Brain microvascular endothelial cell (primary cell): ENCODE measurements around the gene PAX3.

Source experiments
- DNase-seq: peaks from one replicate; pipeline ENCODE4 v3.0.0-alpha.2; 2020
- H3K27ac ChIP-seq: fragments of 250-450 bp; sonication (Bioruptor Pico); 2 replicates; pipeline ENCODE4 v1.5.1; 2020; ENCODE audit warnings: mild to moderate bottlenecking, moderate library complexity
- H3K27me3 ChIP-seq: fragments of 250-450 bp; sonication (Bioruptor Pico); replicated peaks from 2 replicates; pipeline ENCODE4 v1.5.1; 2020; ENCODE audit warnings: mild to moderate bottlenecking
- H3K36me3 ChIP-seq: fragments of 250-450 bp; sonication (Bioruptor Pico); replicated peaks from 2 replicates; pipeline ENCODE4 v1.5.1; 2020; ENCODE audit warnings: mild to moderate bottlenecking
- H3K4me3 ChIP-seq: 2 replicates; pipeline ENCODE4 v1.5.1; 2011; ENCODE audit warnings: low read depth, mild to moderate bottlenecking, control low read depth, low read length, moderate library complexity
- CTCF ChIP-seq: IDR thresholded peaks from 2 replicates; pipeline ENCODE4 v1.5.1; 2011; ENCODE audit warnings: low read depth, mild to moderate bottlenecking, moderate library complexity, low read length, control low read depth, inconsistent platforms; ENCODE audit errors: missing control alignments
- in situ Hi-C: cut with HindIII; loops from 2 replicates; pipeline ENCODE4 v1.10.0; 2017; ENCODE audit warnings: low sequenced_read_pairs, low pct_ligation_motif_present

Gene PAX3

GRCh38 chr2:222228054-222228453 is 70.7 kb downstream of the PAX3 start:
- TF ChIP-seq CTCF, result no peak
- DNase-seq, result no peak

GRCh38 chr2:222218786-222219185 is 80.0 kb downstream of the PAX3 start:
- no peak for TF ChIP-seq CTCF
- Histone ChIP-seq H3K36me3 (no peaks in the 10 kb centered on the region), H3K27ac (no peak overlapping the region), H3K27me3 (no peaks in the 10 kb centered on the region), H3K4me3 (no peak overlapping the region)
- DNase-seq, result no peak
- in situ Hi-C loops, result no loop called here

More at GRCh38 chr2:222228054-222228453, 70.7 kb downstream of the PAX3 start:
- no peaks in the 10 kb centered on the region for H3K36me3 ChIP-seq
- no peaks in the 10 kb centered on the region for H3K27me3 ChIP-seq
- no peak overlapping the region for H3K27ac ChIP-seq
- H3K4me3 ChIP-seq, result no peak overlapping the region
- in situ Hi-C loops, result no loop called here

DNA sequence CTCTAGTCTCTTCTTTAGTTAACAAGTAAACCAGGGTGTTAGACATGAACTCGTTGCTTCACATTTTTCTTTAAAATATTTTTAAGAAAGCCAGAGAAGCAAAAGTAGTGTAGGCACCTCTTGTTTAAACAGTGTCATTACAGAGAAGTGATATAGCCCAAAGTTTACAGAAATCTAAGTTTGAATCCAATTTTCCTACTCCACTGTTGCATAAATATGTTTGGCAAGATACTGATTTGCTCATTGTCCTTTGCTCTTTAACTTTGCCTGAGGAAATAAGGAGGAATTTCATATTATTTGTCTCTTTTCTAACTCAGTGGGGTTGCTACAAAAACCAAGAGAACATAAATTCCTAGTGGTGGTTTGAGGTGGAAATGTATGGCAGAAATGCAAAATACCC is 81.1 kb downstream of the PAX3 start:
- Histone ChIP-seq H3K27me3 (no peaks in the 10 kb centered on the region), H3K4me3 (no peak overlapping the region), H3K27ac (no peak overlapping the region), H3K36me3 (no peaks in the 10 kb centered on the region)
- no peak for DNase-seq
- no peak for TF ChIP-seq CTCF
- in situ Hi-C loops, result no loop called here

DNA sequence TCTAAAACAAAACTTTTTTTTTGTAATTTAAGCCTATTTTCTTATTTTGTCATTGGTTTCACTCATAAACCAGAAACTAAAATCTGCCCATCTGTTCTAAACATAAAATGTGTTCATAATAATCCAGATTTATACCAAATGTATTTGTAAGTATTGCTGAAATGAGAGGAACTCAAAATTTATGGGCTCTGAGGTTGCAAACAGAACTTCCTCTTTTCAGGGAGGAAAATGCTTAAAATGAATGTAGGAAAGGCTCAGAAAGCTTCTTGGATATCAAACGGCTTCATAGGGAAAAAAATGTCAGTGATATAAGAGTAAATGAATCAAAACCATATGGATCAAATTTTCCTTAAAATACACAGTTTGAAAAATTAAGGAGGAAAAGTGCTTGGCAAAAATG is 83.9 kb downstream of the PAX3 start:
- DNase-seq, result no peak
- in situ Hi-C loops, result no loop called here
- H3K27ac ChIP-seq, result no peak overlapping the region
- H3K4me3 ChIP-seq, result no peak overlapping the region
- no peaks in the 10 kb centered on the region for H3K27me3 ChIP-seq
- TF ChIP-seq CTCF, result no peak
- no peaks in the 10 kb centered on the region for H3K36me3 ChIP-seq

DNA sequence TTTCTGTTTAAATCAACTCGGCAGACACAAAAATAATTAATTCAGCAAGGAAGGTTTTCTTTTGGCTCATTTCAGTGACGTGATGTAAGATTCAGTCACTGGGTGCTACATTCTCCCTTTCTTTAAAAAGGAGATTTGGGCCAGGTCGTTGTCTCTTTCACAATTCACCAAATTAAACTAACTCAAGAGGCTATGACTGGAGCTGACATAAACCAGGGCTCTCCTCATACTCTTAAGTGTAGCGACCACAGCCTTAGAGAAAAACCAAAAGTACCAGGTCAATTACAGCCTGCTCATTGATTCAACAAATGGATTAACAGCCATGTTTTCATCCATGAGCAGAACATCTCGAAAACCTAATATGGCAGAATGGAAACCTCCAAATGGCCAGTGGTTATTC is 85.7 kb downstream of the PAX3 start:
- no peak for DNase-seq
- TF ChIP-seq CTCF, result no peak
- Histone ChIP-seq H3K36me3 (no peaks in the 10 kb centered on the region), H3K27me3 (no peaks in the 10 kb centered on the region), H3K27ac (no peak overlapping the region), H3K4me3 (no peak overlapping the region)
- in situ Hi-C loops, result no loop called here

DNA sequence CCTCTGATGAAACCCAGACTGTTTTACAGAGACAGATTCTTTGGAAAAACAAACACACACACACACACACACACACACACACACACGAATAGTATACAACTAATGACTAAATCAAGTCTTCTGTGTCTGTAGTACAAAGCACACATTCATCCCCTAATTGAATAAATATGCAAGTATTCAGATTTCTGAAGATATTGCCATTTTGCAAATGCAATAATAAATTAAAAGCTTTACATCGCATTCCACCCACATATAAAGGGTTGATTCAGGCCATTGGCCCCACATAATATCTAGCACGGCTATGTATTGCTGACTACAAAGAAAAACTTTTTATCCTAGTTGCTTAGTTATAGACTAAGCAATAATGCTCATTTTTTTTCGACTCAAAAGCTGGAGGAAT is 86.2 kb downstream of the PAX3 start:
- DNase-seq, result no peak
- no peaks in the 10 kb centered on the region for H3K27me3 ChIP-seq
- in situ Hi-C loops, result no loop called here
- H3K4me3 ChIP-seq, result no peak overlapping the region
- H3K36me3 ChIP-seq, result no peaks in the 10 kb centered on the region
- no peak for TF ChIP-seq CTCF
- H3K27ac ChIP-seq, result no peak overlapping the region
